GM18907 (cell line): Measurements from ENCODE around the gene G0S2.

Experiments used
- ATAC-seq: cut with Tn5 transposase; IDR thresholded peaks from one replicate; pipeline ENCODE4 v1.9.1; 2021; ENCODE audit warnings: mild to moderate bottlenecking, moderate library complexity; ENCODE audit not compliant: unreplicated experiment

The G0S2 gene

GRCh38 chr1:209648346-209648745, 26.9 kb upstream of the G0S2 start:
- no peak for ATAC-seq

- no peak for ATAC-seq
Observed at GRCh38 chr1:209648931-209649776, 26.1 kb upstream of the G0S2 start.

- no peak for ATAC-seq
Observed at GRCh38 chr1:209650454-209650853, 24.8 kb upstream of the G0S2 start.

- ATAC-seq = peak; percentile 72
Observed at GRCh38 chr1:209651138-209651587, 24.0 kb upstream of the G0S2 start.

GRCh38 chr1:209652121-209652735, 23.0 kb upstream of the G0S2 start, which contains the start of gene LAMB3:
Gene LAMB3 (minus strand): TSS chr1:209652425. CDS start chr1:209650944, 1,481 bp downstream.
- ATAC-seq = no peak

- no peak for ATAC-seq
Observed at GRCh38 chr1:209652873-209653401, 22.3 kb upstream of the G0S2 start.

GRCh38 chr1:209653915-209654351, 21.3 kb upstream of the G0S2 start:
- ATAC-seq = peak; percentile 52

- no peak for ATAC-seq
Observed at GRCh38 chr1:209655411-209656231, 19.6 kb upstream of the G0S2 start.

GRCh38 chr1:209657140-209657879, 17.9 kb upstream of the G0S2 start:
- ATAC-seq = no peak

- ATAC-seq = no peak
Observed at GRCh38 chr1:209657918-209658317, 17.3 kb upstream of the G0S2 start.

GRCh38 chr1:209659909-209660308, 15.3 kb upstream of the G0S2 start:
- ATAC-seq = peak; percentile 92

- no peak for ATAC-seq
Observed at GRCh38 chr1:209661071-209661470, 14.1 kb upstream of the G0S2 start.

GRCh38 chr1:209662879-209663327, 12.3 kb upstream of the G0S2 start:
- ATAC-seq = no peak

- no peak for ATAC-seq
Observed at GRCh38 chr1:209667103-209667502, 8.1 kb upstream of the G0S2 start.

- no peak for ATAC-seq
Observed at GRCh38 chr1:209667708-209668107, 7.5 kb upstream of the G0S2 start.

GRCh38 chr1:209670441-209671082, 4.7 kb upstream of the G0S2 start:
- no peak for ATAC-seq

- peak; percentile 96 for ATAC-seq
Observed at GRCh38 chr1:209672705-209673630, 2.2 kb upstream of the G0S2 start.

- no peak for ATAC-seq
Observed at GRCh38 chr1:209673631-209674417, 1.4 kb upstream of the G0S2 start.
